Measurements from ENCODE around the gene MAP3K4.

- TF ChIP-seq CTCF (IDR thresholded peaks at IDR 0.05; ENCODE audit: poor library complexity, severe bottlenecking) (no peak), POLR2AphosphoS5 (IDR thresholded peaks at IDR 0.05) (no peak), SMC3 (conservative IDR thresholded peaks at IDR 0.05; ENCODE audit: poor library complexity) (no peak), REST (IDR thresholded peaks at IDR 0.05; ENCODE audit: borderline replicate concordance) (no peak), EZH2 (IDR thresholded peaks at IDR 0.05; ENCODE audit: borderline replicate concordance, insufficient read depth, low read length, poor library complexity, severe bottlenecking) (no peak), EP300 (conservative IDR thresholded peaks at IDR 0.05; ENCODE audit: poor library complexity, severe bottlenecking) (no peak), MXI1 (conservative IDR thresholded peaks at IDR 0.05; ENCODE audit: poor library complexity, severe bottlenecking) (no peak), TAF1 (IDR thresholded peaks at IDR 0.05; ENCODE audit: low read depth) (no peak)
These were observed 27.9 kb upstream of the MAP3K4 start for GRCh38 chr6:160963651-160964050.
